HCT116 (cell line): Measurements from ENCODE around the gene BABAM2.

Source experiments
- ELF1 ChIP-seq: IDR thresholded peaks from 2 replicates; pipeline ENCODE4 v1.6.1; 2012; ENCODE audit warnings: low read depth, borderline replicate concordance
- EZH2 ChIP-seq: fragments of 200-600 bp; sonication (generic); IDR thresholded peaks from 2 replicates; pipeline ENCODE4 v1.6.1; 2017; ENCODE audit warnings: antibody characterized with exemption, mixed run types
- JUND ChIP-seq: IDR thresholded peaks from 2 replicates; pipeline ENCODE4 v1.6.1; 2012
- RAD21 ChIP-seq: IDR thresholded peaks from 2 replicates; pipeline ENCODE4 v1.6.1; 2012; ENCODE audit warnings: low read depth, mild to moderate bottlenecking
- SP1 ChIP-seq: IDR thresholded peaks from 2 replicates; pipeline ENCODE4 v1.6.1; 2012; ENCODE audit warnings: low read depth
- SRF ChIP-seq: IDR thresholded peaks from 2 replicates; pipeline ENCODE4 v1.6.1; 2012; ENCODE audit warnings: low read depth
- TF ChIP-seq, protein P1 (sequence below): IDR thresholded peaks from 2 replicates; pipeline ENCODE4 v1.6.1; 2012
- TF ChIP-seq, protein P2 (sequence below), 3 experiments: fragments of 200-600 bp in 1 of 3; sonication (generic) in 1 of 3; IDR thresholded peaks in 2 of 3; conservative IDR thresholded peaks in 1 of 3; 2 replicates each; pipeline ENCODE4 v1.5.1; 2012 to 2017; ENCODE audit warnings: low read depth in 2 of 3, low read length in 2 of 3, antibody characterized with exemption in 1 of 3, borderline replicate concordance in 1 of 3, control low read depth in 1 of 3, mild to moderate bottlenecking in 1 of 3, mixed read lengths in 1 of 3, mixed run types in 1 of 3, moderate library complexity in 1 of 3; ENCODE audit not compliant: insufficient read depth in 1 of 3
- TF ChIP-seq, protein P3 (sequence below): IDR thresholded peaks from 2 replicates; pipeline ENCODE4 v1.6.1; 2011; ENCODE audit warnings: mild to moderate bottlenecking, low read length, moderate library complexity; ENCODE audit not compliant: insufficient replicate concordance; ENCODE audit errors: extremely low read depth
- TF ChIP-seq, protein P4 (sequence below): IDR thresholded peaks from 2 replicates; pipeline ENCODE4 v1.6.1; 2012; ENCODE audit warnings: low read depth

DNA sequence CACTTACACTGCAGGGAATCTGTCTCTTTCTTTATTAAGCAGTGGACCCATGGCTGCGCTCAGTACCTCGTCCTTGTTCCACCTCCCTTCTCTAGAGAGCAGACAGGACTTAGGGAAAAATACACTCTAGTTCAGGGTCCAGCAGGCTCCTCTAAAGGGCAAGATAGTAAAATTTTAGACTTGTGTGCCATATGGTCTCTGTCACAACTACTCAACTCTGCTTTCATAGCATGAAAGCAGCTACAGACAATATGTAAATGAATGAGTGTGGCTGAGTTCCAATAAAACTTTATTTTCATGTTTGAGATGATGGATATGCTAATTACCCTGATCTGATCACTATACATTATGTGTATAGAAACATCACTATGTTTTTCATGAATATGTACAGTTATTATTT lies 163.1 kb downstream of the BABAM2 start:
- TF ChIP-seq ELF1 (no peak), RAD21 (no peak), EZH2 (no peak), SRF (no peak), JUND (no peak), SP1 (no peak)
- TF ChIP-seq, protein P1, sequence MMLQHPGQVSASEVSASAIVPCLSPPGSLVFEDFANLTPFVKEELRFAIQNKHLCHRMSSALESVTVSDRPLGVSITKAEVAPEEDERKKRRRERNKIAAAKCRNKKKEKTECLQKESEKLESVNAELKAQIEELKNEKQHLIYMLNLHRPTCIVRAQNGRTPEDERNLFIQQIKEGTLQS = no peak
- TF ChIP-seq, protein P2, sequence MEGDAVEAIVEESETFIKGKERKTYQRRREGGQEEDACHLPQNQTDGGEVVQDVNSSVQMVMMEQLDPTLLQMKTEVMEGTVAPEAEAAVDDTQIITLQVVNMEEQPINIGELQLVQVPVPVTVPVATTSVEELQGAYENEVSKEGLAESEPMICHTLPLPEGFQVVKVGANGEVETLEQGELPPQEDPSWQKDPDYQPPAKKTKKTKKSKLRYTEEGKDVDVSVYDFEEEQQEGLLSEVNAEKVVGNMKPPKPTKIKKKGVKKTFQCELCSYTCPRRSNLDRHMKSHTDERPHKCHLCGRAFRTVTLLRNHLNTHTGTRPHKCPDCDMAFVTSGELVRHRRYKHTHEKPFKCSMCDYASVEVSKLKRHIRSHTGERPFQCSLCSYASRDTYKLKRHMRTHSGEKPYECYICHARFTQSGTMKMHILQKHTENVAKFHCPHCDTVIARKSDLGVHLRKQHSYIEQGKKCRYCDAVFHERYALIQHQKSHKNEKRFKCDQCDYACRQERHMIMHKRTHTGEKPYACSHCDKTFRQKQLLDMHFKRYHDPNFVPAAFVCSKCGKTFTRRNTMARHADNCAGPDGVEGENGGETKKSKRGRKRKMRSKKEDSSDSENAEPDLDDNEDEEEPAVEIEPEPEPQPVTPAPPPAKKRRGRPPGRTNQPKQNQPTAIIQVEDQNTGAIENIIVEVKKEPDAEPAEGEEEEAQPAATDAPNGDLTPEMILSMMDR (IDR thresholded peaks at IDR 0.05 in 2 of 3, conservative IDR thresholded peaks at IDR 0.05 in 1 of 3; ENCODE audit: borderline replicate concordance in 1 of 3, insufficient read depth in 1 of 3, low read depth in 2 of 3, low read length in 2 of 3) = no peak
- TF ChIP-seq, protein P3, sequence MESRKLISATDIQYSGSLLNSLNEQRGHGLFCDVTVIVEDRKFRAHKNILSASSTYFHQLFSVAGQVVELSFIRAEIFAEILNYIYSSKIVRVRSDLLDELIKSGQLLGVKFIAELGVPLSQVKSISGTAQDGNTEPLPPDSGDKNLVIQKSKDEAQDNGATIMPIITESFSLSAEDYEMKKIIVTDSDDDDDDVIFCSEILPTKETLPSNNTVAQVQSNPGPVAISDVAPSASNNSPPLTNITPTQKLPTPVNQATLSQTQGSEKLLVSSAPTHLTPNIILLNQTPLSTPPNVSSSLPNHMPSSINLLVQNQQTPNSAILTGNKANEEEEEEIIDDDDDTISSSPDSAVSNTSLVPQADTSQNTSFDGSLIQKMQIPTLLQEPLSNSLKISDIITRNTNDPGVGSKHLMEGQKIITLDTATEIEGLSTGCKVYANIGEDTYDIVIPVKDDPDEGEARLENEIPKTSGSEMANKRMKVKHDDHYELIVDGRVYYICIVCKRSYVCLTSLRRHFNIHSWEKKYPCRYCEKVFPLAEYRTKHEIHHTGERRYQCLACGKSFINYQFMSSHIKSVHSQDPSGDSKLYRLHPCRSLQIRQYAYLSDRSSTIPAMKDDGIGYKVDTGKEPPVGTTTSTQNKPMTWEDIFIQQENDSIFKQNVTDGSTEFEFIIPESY = no peak
- TF ChIP-seq, protein P4, sequence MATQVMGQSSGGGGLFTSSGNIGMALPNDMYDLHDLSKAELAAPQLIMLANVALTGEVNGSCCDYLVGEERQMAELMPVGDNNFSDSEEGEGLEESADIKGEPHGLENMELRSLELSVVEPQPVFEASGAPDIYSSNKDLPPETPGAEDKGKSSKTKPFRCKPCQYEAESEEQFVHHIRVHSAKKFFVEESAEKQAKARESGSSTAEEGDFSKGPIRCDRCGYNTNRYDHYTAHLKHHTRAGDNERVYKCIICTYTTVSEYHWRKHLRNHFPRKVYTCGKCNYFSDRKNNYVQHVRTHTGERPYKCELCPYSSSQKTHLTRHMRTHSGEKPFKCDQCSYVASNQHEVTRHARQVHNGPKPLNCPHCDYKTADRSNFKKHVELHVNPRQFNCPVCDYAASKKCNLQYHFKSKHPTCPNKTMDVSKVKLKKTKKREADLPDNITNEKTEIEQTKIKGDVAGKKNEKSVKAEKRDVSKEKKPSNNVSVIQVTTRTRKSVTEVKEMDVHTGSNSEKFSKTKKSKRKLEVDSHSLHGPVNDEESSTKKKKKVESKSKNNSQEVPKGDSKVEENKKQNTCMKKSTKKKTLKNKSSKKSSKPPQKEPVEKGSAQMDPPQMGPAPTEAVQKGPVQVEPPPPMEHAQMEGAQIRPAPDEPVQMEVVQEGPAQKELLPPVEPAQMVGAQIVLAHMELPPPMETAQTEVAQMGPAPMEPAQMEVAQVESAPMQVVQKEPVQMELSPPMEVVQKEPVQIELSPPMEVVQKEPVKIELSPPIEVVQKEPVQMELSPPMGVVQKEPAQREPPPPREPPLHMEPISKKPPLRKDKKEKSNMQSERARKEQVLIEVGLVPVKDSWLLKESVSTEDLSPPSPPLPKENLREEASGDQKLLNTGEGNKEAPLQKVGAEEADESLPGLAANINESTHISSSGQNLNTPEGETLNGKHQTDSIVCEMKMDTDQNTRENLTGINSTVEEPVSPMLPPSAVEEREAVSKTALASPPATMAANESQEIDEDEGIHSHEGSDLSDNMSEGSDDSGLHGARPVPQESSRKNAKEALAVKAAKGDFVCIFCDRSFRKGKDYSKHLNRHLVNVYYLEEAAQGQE = no peak
